SKM-1 treated with dmso at 0.1 percent for 144 hours (cell line): ENCODE measurements around the gene HECTD4.
A peak's percentile ranks its signal among the peaks of the same experiment; 100 is the strongest.
"Not testable (repeated sequence)": the region's sequence is repeated elsewhere in the genome, so short reads cannot be mapped to it uniquely, and the experiment has no call there.

Source experiments
- DNase-seq: peaks from one replicate; lab custom pipeline; 2025; ENCODE audit not compliant: unreplicated experiment; lab: John Stamatoyannopoulos, UW

Gene HECTD4

GRCh38 chr12:112406519-112407488 lies 24.6 kb upstream of the HECTD4 start:
- DNase-seq: no peak

- DNase-seq: no peak
Observed at GRCh38 chr12:112401903-112402498, 19.8 kb upstream of the HECTD4 start.

- DNase-seq: no peak
Observed at GRCh38 chr12:112401054-112401453, 18.8 kb upstream of the HECTD4 start.

- no peak for DNase-seq
Observed at GRCh38 chr12:112393328-112393727, 11.1 kb upstream of the HECTD4 start.

- DNase-seq: not testable (repeated sequence)
Observed at GRCh38 chr12:112389922-112390654, 7.9 kb upstream of the HECTD4 start.

- DNase-seq: no peak
Observed at GRCh38 chr12:112389228-112389627, 7.0 kb upstream of the HECTD4 start.

- peak; percentile 45 for DNase-seq
Observed at GRCh38 chr12:112386726-112387125, 4.5 kb upstream of the HECTD4 start.

- no peak for DNase-seq
Observed at GRCh38 chr12:112382866-112383265, 635 bp upstream of the HECTD4 start.

- no peak for DNase-seq
Observed at GRCh38 chr12:112381406-112381882, 787 bp downstream of the HECTD4 start.

GRCh38 chr12:112380663-112381405 lies 1.4 kb downstream of the HECTD4 start:
- DNase-seq: no peak

GRCh38 chr12:112375105-112375504 lies 7.1 kb downstream of the HECTD4 start:
- DNase-seq: no peak

- DNase-seq: no peak
Observed at GRCh38 chr12:112374166-112374740, 8.0 kb downstream of the HECTD4 start.

- DNase-seq: no peak
Observed at GRCh38 chr12:112370868-112371510, 11.2 kb downstream of the HECTD4 start.

- DNase-seq: no peak
Observed at GRCh38 chr12:112370199-112370598, 12.0 kb downstream of the HECTD4 start.

GRCh38 chr12:112368856-112369255 lies 13.4 kb downstream of the HECTD4 start:
- DNase-seq: no peak

- DNase-seq: no peak
Observed at GRCh38 chr12:112367965-112368364, 14.3 kb downstream of the HECTD4 start.

- DNase-seq: no peak
Observed at GRCh38 chr12:112362310-112362709, 19.9 kb downstream of the HECTD4 start.

- DNase-seq: no peak
Observed at GRCh38 chr12:112361271-112361670, 21.0 kb downstream of the HECTD4 start.

GRCh38 chr12:112359290-112359689 lies 22.9 kb downstream of the HECTD4 start:
- DNase-seq: no peak

- DNase-seq: no peak
Observed at GRCh38 chr12:112357214-112357613, 25.0 kb downstream of the HECTD4 start.
